Gastroesophageal sphincter (tissue), 4 donors: Measurements from ENCODE around the gene C15orf61. TPM values are rescaled to one million over a fixed set of nuclear protein-coding genes. Genes with fewer than 3 reads are reported as not detected.

ENCODE experiments used
- ATAC-seq: fragments of 150-250 bp; one replicate; pipeline ENCODE4 v1.9.1; 2016; ENCODE audit warnings: mild to moderate bottlenecking, moderate library complexity
- H3K27ac ChIP-seq, 4 donors: fragments of 200-600 bp; sonication (generic) in 3 of 4; 1 replicate in 3 of 4; 2 replicates in 1 of 4; pipeline ENCODE4 v1.5.1; 2016 to 2019
- H3K27me3 ChIP-seq: fragments of 200-600 bp; sonication (generic); one replicate; pipeline ENCODE4 v1.5.1; 2019
- H3K36me3 ChIP-seq, 2 donors: fragments of 200-600 bp; sonication (generic); one replicate each; pipeline ENCODE4 v1.5.1; 2019; ENCODE audit warnings: control low read depth in 1 of 2
- H3K4me1 ChIP-seq, 3 donors: fragments of 200-600 bp; sonication (generic); 1 replicate in 2 of 3; 2 replicates in 1 of 3; pipeline ENCODE4 v1.5.1; 2016 to 2019; ENCODE audit warnings: control low read depth in 2 of 3
- H3K4me3 ChIP-seq, 2 donors: fragments of 200-600 bp; sonication (generic); one replicate each; pipeline ENCODE4 v1.5.1; 2019; ENCODE audit warnings: mild to moderate bottlenecking in 1 of 2, moderate library complexity in 1 of 2
- H3K9me3 ChIP-seq, 3 donors: fragments of 200-600 bp; sonication (generic); one replicate each; pipeline ENCODE4 v1.5.1; 2017 to 2019; ENCODE audit warnings: control low read depth in 2 of 3
- CTCF ChIP-seq, 4 experiments: fragments of 200-600 bp in 2 of 4; fragments of 450-650 bp in 2 of 4; sonication (generic) in 1 of 4; IDR thresholded peaks; one replicate each; pipeline ENCODE4 v1.5.1; 2017 to 2019; ENCODE audit warnings: antibody characterized with exemption in 4 of 4, mild to moderate bottlenecking in 2 of 4, moderate library complexity in 2 of 4
- EP300 ChIP-seq: sonication (generic); formaldehyde crosslinking; IDR thresholded peaks from one replicate; pipeline ENCODE4 v1.6.1; 2017; ENCODE audit warnings: antibody characterized with exemption, mild to moderate bottlenecking
- POLR2A ChIP-seq, 2 donors: fragments of 450-650 bp; IDR thresholded peaks; one replicate each; pipeline ENCODE4 v1.6.1; 2017; ENCODE audit warnings: antibody characterized with exemption in 2 of 2, mild to moderate bottlenecking in 2 of 2, moderate library complexity in 1 of 2
- POLR2AphosphoS5 ChIP-seq: sonication (generic); formaldehyde crosslinking; IDR thresholded peaks from one replicate; pipeline ENCODE4 v1.6.1; 2017; ENCODE audit warnings: antibody characterized with exemption
- WGBS, 2 donors: methylation state at CpG; one replicate each; pipeline ENCODE4 v1.1.5; 2018; ENCODE audit warnings: low coverage in 1 of 2; 5-methylcytosine and 5-hydroxymethylcytosine counted together
- total RNA-seq, 4 donors: library from RNA; depleted of rRNA; stranded (reverse); fragments of >200 nt; gene quantifications; one replicate each; pipeline ENCODE4 v1.1.0, GENCODE V29; 2016

C15orf61 gene
- total RNA-seq, 4 donors from 2014 or later, result 4.1 to 6.5 (median 5.6) TPM

GRCh38 chr15:67537771-67538170, 16.8 kb downstream of the C15orf61 start:
- 100% methylated on average over 1 of the region's 1 CpG for WGBS, 2 donors

GRCh38 chr15:67542420-67543347, 21.8 kb downstream of the C15orf61 start, which contains the start of gene MAP2K5:
TSS of gene MAP2K5 (plus strand) at chr15:67542703. CDS start at chr15:67543336, 633 bp downstream.
- TF ChIP-seq POLR2AphosphoS5 (peak; percentile 48), POLR2A (IDR thresholded peaks at IDR 0.05) (peak; percentile 71 to 73), CTCF (IDR thresholded peaks at IDR 0.05) (peak in 1 of 4 experiments; percentile 25), EP300 (no peak)
- Histone ChIP-seq H3K27ac (peak within 1 kb of the TSS; percentile 60 to 91 (median 88)), H3K9me3 (no peaks in the 10 kb centered on the region), H3K36me3 (peaks cover 0 to 19% of the 10 kb centered on the region in 2 donors), H3K4me1 (peaks cover 0 to 44% (median 8%) of the 10 kb centered on the region in 3 donors), H3K4me3 (peak within 1 kb of the TSS; percentile 68 to 87), H3K27me3 (no peaks in the 10 kb centered on the region)
- WGBS, 2 donors, result 0 to 1% methylated on average over 10 to 12 of the region's 91 CpGs
- peak; percentile 92 for ATAC-seq

More at GRCh38 chr15:67537771-67538170, 16.8 kb downstream of the C15orf61 start:
- H3K27ac ChIP-seq, result no peak overlapping the region
- TF ChIP-seq EP300, result no peak
- TF ChIP-seq POLR2A (IDR thresholded peaks at IDR 0.05), result no peak
- TF ChIP-seq CTCF (IDR thresholded peaks at IDR 0.05), result no peak
- TF ChIP-seq POLR2AphosphoS5, result no peak
- no peak overlapping the region for H3K4me3 ChIP-seq
- no peaks in the 10 kb centered on the region for H3K27me3 ChIP-seq
- peaks cover 0 to 9% (median 0%) of the 10 kb centered on the region in 3 donors for H3K4me1 ChIP-seq
- H3K36me3 ChIP-seq, result no peaks in the 10 kb centered on the region
- no peaks in the 10 kb centered on the region for H3K9me3 ChIP-seq
- ATAC-seq, result no peak

- Histone ChIP-seq H3K36me3 (peaks cover 0 to 19% of the 10 kb centered on the region in 2 donors), H3K27me3 (no peaks in the 10 kb centered on the region), H3K4me1 (peaks cover 0 to 51% (median 8%) of the 10 kb centered on the region in 3 donors), H3K27ac (peak overlapping the region; percentile 60 to 91 (median 88)), H3K4me3 (peak overlapping the region; percentile 68 to 87), H3K9me3 (no peaks in the 10 kb centered on the region)
- WGBS, 2 donors, result 33% methylated on average over 1 of the region's 7 CpGs; no CpG with 5 or more reads in 1 of the 2 donors
- ATAC-seq, result peak; percentile 18
- TF ChIP-seq EP300 (no peak), POLR2A (IDR thresholded peaks at IDR 0.05) (no peak), CTCF (IDR thresholded peaks at IDR 0.05) (no peak), POLR2AphosphoS5 (no peak)
Observed at GRCh38 chr15:67543348-67543718, 22.4 kb downstream of the C15orf61 start.

GRCh38 chr15:67544475-67544874, 23.5 kb downstream of the C15orf61 start:
- Histone ChIP-seq H3K4me3 (no peak overlapping the region), H3K9me3 (no peaks in the 10 kb centered on the region), H3K4me1 (peaks cover 0 to 62% (median 8%) of the 10 kb centered on the region in 3 donors), H3K36me3 (peaks cover 0 to 19% of the 10 kb centered on the region in 2 donors), H3K27ac (no peak overlapping the region), H3K27me3 (no peaks in the 10 kb centered on the region)
- TF ChIP-seq CTCF (IDR thresholded peaks at IDR 0.05) (no peak), EP300 (no peak), POLR2AphosphoS5 (no peak), POLR2A (IDR thresholded peaks at IDR 0.05) (no peak)
- ATAC-seq, result no peak
- 78 to 85% methylated on average over 3 of the region's 3 CpGs for whole genome bisulfite sequencing, 2 donors
